NCI-H2171 (cell line): ENCODE results near the gene TPI1.

ENCODE experiments used
- DNase-seq: peaks from one replicate; lab custom pipeline; 2025; lab: John Stamatoyannopoulos, UW

The TPI1 gene

DNA sequence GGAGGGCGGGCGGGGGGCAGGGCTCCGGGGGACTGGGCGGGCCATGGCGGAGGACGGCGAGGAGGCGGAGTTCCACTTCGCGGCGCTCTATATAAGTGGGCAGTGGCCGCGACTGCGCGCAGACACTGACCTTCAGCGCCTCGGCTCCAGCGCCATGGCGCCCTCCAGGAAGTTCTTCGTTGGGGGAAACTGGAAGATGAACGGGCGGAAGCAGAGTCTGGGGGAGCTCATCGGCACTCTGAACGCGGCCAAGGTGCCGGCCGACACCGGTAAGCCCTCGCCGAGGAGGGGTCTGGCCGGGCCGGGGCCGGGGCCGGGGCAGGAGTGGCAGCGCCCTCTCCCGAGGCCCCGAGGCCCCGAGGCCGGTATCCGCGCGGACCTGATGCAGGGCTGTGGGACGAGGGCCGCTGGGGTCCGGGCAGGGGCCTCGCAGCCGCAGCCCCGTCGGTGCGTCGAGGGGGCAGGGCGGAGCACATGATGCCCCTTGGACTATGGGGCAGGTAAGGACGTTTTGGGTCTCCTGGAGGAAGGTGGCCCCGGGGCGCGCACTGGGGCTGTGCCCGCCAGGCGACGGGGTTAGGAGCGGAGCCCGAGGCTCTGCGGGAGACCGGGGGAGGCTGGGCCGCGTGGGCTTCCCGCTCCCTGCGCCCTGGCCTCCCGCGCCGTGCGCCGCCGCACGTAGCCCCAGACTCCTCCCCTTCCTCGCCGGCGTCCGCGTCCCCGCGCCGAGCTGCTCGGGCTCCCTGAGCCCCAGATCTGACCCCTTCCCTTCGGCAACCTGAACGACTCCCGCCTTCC is at the start of gene TPI1:
TSS of gene TPI1 (plus strand) at position 119 of the 798 bp plus-strand sequence. CDS start at position 155, 36 bp downstream.
- peak; percentile 100 for DNase-seq

DNA sequence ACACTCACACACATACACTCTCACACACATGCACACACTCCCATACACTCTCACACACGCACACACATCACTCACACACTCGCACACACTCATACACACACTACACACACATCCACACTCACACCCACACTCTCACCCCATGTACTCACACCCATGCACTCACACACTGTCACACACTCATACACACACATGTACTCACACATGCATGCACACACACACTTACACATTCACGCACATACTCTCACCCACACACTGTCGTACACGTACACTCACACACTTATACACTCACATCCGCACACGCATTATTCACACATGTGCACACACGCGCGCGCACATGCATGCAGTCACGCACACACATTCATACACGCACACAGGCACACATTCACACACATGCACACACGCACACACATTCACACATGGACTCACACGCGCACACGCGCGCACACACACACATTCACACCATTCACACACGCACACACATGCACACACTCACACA is 49.6 kb upstream of the TPI1 start:
- no peak for DNase-seq

DNA sequence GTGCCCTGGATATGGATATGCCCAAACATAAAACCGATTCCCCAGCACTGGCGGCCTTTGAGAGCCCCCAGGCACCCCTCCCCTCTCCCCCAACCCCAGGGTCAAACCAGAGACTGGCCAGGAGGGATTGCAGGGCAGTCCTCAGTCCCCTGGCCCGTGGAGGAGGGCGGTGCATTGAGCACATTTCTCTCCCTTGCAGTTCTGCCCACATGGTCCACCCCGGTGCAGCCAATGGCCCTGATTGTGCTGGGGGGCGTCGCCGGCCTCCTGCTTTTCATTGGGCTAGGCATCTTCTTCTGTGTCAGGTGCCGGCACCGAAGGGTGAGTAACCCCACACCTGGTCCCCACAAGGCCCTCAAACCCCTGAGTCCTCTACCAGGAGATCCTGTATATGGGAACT is 49.1 kb upstream of the TPI1 start:
- no peak for DNase-seq

DNA sequence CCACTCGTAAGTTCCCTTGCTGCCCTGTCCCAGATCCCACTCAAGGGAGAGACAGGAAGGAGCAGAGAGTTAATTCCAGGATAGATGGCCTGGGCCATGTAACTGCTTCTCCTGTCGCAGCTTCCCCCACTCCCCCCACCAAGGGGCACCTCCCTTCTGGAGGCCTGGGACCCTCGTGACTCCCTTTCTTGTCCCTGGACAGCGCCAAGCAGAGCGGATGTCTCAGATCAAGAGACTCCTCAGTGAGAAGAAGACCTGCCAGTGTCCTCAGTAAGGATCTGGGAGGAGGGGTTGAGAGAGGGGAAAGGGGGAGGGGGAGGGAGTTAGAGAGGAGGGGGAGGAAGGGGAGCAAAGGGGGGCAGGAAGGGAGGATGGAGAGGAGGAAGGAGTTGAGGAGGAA is 48.7 kb upstream of the TPI1 start:
- DNase-seq: no peak

DNA sequence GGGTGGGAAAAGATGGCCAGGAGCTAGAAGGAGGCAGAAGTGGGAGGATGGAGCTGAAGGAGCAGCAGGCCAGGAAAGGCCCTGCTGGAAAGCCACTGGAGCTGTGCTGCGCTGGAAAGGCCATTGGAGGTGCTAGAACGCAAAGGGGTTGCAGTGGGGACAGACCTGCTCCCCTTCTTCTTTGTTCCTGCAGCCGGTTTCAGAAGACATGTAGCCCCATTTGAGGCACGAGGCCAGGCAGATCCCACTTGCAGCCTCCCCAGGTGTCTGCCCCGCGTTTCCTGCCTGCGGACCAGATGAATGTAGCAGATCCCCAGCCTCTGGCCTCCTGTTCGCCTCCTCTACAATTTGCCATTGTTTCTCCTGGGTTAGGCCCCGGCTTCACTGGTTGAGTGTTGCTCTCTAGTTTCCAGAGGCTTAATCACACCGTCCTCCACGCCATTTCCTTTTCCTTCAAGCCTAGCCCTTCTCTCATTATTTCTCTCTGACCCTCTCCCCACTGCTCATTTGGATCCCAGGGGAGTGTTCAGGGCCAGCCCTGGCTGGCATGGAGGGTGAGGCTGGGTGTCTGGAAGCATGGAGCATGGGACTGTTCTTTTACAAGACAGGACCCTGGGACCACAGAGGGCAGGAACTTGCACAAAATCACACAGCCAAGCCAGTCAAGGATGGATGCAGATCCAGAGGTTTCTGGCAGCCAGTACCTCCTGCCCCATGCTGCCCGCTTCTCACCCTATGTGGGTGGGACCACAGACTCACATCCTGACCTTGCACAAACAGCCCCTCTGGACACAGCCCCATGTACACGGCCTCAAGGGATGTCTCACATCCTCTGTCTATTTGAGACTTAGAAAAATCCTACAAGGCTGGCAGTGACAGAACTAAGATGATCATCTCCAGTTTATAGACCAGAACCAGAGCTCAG is 48.0 kb upstream of the TPI1 start:
- DNase-seq: no peak

DNA sequence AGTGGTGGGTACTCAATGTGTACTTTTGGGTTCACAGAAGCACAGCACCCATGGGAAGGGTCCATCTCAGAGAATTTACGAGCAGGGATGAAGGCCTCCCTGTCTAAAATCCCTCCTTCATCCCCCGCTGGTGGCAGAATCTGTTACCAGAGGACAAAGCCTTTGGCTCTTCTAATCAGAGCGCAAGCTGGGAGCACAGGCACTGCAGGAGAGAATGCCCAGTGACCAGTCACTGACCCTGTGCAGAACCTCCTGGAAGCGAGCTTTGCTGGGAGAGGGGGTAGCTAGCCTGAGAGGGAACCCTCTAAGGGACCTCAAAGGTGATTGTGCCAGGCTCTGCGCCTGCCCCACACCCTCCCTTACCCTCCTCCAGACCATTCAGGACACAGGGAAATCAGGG is 47.2 kb upstream of the TPI1 start:
- no peak for DNase-seq

DNA sequence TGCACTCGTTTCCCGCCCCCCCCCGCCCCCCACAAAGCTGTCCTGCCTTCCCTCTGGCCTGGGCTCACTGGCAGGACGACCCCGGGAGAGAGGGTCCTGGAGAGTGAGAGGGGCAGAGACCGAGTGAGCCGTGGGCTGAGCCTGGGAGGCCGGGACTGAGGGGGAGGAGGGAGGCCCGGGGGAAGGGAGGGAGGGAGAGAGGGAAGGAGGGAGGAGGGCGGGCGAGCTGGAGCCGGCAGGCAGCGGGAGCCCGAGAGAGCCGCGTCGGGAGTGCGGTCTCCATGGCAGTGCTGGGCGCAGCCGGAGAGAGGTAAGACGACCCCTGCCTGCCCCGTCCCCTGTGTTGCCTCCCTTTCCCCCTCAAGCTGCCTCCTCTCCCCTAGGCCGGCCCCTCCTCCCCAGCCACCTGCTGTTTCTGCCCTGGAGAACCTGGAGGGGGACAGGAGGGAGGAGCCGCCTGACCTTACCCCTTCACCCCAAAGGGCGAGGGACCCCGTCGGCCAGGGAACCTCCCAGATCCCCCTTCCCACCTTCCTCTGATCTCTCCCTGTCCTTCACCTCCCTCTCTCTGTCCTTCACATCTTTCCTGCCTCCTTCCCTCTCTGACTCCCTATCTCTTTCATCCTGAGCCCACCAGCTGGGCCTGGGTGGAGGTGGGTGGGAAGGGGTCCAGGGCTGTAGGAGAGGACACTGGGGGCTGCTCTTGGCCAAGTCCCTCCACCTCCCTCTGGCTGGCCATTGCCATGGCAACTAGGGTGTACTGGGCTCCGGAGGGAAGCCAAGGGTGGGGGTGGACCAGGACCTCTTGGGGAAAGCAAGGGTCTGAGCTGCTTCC is 45.5 kb upstream of the TPI1 start, which contains the start of gene GPR162:
TSS of gene GPR162 (plus strand) at position 231 of the 835 bp plus-strand sequence. CDS start 2,078 bp downstream, outside the sequence.
- DNase-seq: peak; percentile 100

DNA sequence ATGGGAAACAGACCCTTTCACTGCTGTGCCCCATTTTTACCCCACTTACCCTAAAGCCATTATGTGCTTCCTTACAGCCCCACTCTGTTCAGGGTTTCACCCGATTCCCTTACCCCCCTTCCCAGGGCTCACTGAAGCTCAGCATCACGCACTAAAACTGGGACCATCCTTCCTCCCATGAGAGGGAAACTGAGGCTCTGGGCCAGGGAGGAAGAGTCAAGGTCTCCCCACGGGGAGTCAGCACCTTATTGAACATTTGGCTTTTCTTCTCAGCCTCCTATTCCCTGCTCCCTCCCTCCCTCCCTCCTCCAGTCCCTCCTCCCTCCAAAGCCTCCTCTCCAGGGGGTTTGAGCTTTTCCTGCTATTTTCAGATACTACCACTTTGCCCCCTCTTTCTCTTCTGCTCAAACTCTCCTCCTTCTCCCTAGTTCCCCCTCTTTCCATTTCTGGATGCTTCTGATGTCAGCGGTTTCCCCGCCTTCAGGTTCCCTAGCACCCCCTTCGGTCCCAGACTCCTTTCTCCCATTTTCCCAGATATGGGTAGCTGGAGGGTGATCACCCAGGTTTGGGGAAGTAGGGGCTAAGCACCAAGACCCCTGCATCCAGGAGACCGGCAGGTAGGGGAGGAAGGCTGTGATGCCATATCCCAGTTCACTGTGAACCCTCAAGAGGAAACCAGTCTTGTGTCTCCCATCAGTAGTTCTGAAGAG is 44.8 kb upstream of the TPI1 start:
- no peak for DNase-seq

DNA sequence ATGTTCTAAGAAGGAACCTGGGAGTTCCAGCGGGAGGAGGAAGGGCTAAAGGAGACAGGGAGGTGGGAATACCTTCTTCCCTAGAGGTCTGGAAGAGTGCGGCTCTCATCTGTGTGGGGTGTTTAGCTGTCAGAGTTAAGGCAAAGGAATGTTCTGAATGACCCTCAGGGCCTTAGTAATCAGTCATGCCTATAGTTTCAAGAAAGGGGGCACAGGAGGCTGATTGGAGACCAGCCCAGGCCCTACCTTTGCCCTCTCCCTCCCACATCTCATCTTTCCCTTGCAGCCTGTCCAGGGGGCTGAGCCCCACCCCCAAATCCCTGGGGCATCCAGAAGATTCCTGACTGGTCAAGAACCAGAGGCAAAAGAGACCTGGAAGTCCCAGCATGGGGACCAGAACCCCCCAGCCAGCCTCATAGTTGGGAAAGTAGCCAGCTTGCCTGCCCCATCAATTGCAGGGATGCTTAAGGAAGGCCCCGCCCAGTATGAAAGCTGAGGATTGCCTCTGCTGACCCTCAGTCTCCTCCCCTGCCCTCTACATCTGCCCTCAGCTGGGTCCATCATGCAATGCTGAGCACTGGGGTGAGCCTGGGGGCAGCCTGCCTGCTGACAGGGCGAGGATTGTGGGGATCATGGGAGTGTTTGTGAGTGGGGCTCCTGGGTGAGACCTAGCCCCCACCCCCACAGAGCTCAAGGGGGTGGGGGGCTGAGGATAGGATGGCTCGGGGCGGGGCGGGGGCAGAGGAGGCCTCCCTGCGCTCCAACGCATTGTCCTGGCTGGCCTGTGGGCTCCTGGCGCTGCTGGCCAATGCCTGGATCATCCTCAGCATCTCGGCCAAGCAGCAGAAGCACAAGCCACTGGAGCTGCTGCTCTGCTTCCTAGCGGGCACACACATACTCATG is 43.9 kb upstream of the TPI1 start:
- no peak for DNase-seq

DNA sequence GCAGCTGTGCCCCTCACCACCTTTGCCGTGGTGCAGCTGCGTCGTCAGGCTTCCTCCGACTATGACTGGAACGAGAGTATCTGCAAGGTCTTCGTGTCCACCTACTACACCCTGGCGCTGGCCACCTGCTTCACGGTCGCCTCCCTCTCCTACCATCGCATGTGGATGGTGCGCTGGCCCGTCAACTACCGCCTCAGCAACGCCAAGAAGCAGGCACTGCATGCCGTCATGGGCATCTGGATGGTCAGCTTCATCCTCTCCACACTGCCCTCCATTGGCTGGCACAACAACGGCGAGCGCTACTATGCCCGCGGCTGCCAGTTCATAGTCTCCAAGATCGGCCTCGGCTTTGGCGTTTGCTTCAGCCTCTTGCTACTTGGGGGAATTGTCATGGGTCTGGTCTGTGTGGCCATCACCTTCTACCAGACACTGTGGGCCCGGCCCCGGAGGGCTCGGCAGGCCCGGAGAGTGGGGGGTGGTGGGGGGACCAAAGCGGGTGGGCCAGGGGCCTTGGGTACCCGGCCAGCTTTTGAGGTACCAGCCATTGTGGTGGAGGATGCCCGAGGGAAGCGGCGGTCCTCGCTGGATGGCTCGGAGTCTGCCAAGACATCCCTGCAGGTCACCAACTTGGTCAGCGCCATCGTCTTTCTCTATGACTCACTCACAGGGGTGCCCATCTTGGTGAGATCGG is 43.1 kb upstream of the TPI1 start:
- DNase-seq: no peak

DNA sequence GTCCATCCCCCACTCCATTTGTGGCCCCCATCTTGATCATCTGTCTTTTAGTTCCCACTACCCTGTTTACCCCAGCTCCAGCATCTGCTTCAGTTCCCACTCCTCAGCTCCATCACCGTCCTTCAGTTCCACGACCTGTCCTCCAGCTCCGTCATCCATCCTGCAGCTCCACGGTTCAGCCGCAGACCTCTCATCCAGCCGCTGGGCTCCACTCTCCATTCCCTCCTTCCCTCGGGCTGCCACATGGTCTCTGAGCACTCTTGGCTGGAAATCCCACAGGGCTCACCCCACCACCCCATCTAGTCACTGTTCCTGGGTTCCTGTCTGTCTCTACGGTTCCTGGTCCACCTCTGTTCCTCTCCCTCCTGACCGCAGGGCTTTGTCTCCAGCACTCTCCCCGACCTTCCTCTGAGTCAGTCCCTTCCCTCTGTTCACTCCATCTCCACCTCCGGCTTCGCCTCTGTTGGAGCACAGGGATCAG is 42.4 kb upstream of the TPI1 start:
- no peak for DNase-seq

DNA sequence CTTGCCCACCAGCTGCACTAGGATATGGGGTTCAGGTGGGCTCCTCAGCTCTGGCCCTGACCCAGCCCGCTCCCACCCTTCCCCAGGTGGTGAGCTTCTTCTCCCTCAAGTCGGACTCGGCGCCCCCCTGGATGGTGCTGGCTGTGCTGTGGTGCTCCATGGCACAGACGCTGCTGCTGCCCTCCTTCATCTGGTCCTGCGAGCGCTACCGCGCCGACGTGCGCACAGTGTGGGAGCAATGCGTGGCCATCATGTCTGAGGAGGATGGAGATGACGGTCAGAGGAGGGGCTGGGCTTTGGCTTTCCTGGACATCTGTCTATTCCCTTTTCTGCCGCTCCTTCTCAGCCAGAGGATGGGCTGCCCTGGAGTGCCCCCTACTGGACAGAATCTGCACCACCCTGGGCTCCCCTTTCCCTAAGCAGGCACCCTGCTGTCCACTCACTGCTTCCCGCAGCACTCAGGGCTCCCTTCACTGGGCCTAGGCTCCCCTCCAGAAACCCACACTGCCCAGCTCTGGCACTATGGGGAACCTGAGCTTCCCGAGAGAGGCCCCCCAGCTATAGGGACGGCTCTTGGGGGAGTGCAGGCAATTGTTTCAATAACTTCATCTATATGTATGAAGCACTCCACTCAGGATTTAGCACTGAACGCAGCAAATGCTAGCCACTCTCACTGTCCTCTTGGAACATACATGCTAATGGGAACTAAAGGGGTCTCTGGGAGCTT is 41.8 kb upstream of the TPI1 start:
- peak; percentile 69 for DNase-seq

DNA sequence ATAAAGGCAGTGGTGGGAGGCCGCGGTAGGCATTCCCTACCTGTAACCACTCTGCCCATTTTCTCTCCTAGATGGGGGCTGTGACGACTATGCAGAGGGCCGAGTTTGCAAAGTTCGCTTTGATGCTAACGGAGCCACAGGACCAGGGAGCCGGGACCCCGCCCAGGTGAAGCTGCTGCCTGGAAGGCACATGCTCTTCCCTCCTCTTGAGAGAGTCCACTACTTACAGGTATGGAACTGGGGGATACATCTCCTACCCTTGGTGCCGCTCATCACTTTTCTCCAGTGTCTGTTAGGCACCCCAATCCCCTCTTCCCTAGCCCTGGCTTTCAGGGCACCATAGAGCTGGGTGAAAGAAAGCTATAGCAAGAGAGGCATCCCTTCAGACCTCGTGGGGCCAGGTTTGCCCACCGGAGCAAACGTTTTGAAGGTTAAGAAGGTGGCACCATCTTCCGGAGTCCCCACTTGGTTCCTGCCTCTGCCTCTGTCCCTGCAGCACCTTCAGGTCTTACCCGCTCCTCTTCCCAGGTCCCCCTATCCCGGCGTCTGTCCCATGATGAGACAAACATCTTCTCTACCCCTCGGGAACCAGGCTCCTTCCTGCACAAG is 41.1 kb upstream of the TPI1 start:
- DNase-seq: no peak

DNA sequence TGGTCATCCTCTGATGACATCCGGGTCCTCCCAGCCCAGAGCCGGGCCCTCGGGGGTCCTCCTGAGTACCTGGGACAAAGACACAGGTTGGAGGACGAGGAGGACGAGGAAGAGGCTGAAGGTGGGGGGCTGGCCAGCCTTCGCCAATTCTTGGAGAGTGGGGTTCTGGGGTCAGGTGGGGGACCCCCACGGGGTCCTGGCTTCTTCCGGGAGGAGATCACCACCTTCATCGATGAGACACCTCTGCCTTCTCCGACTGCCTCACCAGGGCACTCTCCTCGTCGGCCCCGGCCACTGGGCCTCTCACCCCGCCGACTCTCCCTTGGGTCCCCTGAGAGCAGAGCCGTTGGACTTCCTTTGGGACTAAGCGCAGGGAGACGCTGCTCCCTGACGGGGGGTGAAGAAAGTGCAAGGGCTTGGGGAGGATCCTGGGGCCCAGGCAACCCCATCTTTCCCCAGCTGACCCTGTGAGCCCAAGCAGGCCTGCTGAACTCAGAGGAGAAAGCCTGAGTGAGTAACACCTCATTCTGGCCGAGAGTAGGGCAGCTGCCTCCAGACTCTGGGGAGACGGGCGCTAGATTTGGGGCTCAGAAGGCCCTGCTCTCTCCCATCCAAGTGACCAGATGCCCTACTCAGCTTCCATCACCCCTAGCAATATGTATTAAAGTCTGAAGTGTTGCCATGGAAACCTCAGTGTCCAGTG is 40.4 kb upstream of the TPI1 start:
- DNase-seq: no peak

DNA sequence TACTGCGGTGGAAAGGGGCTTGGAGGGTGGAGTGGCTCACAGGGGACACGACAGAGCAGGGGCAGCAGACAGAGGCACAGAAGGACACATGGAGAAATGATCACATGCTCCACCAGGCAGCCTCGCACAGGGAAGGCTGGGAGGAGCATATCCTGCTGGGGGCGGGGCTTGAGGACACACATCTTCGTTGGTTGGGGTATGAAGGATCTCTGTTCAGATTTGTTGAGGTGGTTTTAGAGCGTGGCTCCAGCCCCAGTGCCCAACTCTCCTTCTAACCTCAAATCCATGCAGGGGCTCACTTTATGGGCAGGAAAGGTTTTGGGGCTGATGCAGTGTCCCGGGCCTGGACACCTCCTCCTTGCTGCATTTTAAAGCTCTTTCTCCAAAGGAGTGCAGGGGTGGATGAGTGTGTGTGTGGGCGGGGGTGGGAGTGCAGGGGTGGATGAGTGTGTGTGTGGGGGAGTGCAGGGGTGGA is 39.9 kb upstream of the TPI1 start:
- peak; percentile 100 for DNase-seq

DNA sequence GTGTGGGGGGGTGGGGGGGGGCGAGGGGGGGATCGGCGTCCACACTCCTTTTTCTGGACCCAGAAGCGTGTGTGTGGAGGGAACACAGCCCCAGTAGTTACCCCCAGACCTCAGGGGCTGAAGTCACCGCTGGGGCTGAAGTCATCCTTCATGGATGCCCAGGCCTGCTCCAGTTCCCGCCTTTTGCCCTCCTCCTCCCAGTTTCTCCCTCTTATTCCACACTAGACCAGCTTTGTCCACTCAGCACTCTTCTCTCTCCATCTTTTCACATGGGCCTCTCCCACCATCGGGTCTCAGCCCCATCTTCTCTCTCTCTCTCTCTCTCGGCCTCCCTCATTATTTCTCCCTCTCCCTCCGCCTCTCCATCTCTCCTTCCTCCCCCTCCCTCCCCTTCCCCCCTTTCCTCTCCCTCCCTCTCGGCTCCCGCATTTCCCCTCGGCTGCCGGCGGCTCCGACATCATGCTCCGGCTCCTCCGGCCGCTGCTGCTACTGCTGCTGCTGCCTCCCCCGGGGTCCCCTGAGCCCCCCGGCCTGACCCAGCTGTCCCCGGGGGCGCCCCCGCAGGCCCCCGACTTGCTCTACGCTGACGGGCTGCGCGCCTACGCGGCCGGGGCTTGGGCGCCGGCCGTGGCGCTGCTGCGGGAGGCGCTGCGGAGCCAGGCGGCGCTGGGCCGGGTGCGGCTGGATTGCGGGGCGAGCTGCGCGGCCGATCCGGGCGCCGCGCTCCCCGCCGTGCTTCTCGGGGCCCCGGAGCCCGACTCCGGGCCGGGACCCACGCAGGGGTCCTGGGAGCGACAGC is 39.1 kb upstream of the TPI1 start, which contains the start of gene P3H3:
TSS of gene P3H3 (plus strand) at position 426 of the 799 bp plus-strand sequence. CDS start at position 460, 34 bp downstream.
- DNase-seq: peak; percentile 98
